Aorta (tissue), 5 donors: Measurements from ENCODE around the gene KRTAP10-3. TPM values are rescaled to one million over a fixed set of nuclear protein-coding genes. Genes with fewer than 3 reads are reported as not detected.
"Not testable (repeated sequence)": the region's sequence is repeated elsewhere in the genome, so short reads cannot be mapped to it uniquely, and the experiment has no call there.

Experiments used
- ATAC-seq: fragments of 200-7000 bp; cut with Tn5 transposase; one replicate; pipeline ENCODE4 v1.9.1; 2022; ENCODE audit warnings: moderate library complexity; ENCODE audit not compliant: low FRiP score
- DNase-seq, 2 donors: peaks; one replicate each; pipeline ENCODE4 v3.0.0-alpha.2; 2020
- H3K27ac ChIP-seq, 2 donors: one replicate each; pipeline ENCODE4 v1.5.1; 2013; ENCODE audit warnings: low read length in 2 of 2, mild to moderate bottlenecking in 2 of 2, moderate library complexity in 2 of 2, control low read depth in 1 of 2, inconsistent platforms in 1 of 2, low read depth in 1 of 2
- H3K27me3 ChIP-seq, 2 donors: one replicate each; pipeline ENCODE4 v1.6.1; 2013; ENCODE audit warnings: control low read depth in 1 of 2, low read length in 1 of 2, mild to moderate bottlenecking in 1 of 2, moderate library complexity in 1 of 2; ENCODE audit not compliant: insufficient read depth in 2 of 2, control insufficient read depth in 1 of 2
- H3K36me3 ChIP-seq, 2 donors: one replicate each; pipeline ENCODE4 v1.6.1; 2013; ENCODE audit warnings: control low read depth in 1 of 2, low read length in 1 of 2, mild to moderate bottlenecking in 1 of 2; ENCODE audit not compliant: insufficient read depth in 2 of 2, control insufficient read depth in 1 of 2
- H3K4me1 ChIP-seq, 2 donors: one replicate each; pipeline ENCODE4 v1.6.1; 2013; ENCODE audit warnings: low read length in 2 of 2, control low read depth in 1 of 2, mild to moderate bottlenecking in 1 of 2, moderate library complexity in 1 of 2; ENCODE audit not compliant: insufficient read depth in 2 of 2, control insufficient read depth in 1 of 2
- H3K4me3 ChIP-seq, 2 donors: one replicate each; pipeline ENCODE4 v1.5.1; 2013; ENCODE audit warnings: low read length in 2 of 2, control low read depth in 1 of 2, mild to moderate bottlenecking in 1 of 2
- H3K9me3 ChIP-seq: one replicate; pipeline ENCODE4 v1.6.1; 2013; ENCODE audit warnings: mild to moderate bottlenecking, low read length; ENCODE audit not compliant: control insufficient read depth
- WGBS, 2 donors: extraction: QIAGEN DNeasy Blood & Tissue Kit; methylation state at CpG; one replicate each; pipeline ENCODE4 v1.1.7; 2013; 5-methylcytosine and 5-hydroxymethylcytosine counted together
- intact Hi-C, 2 donors: fragments of 100-400 bp; cut with DNase I; formaldehyde crosslinking; loops; one replicate each; pipeline versions ENCODE4 v1.14.2 to v1.15.0; 2022
- polyA plus RNA-seq, 2 donors: library from polyadenylated mRNA; stranded (reverse); fragments of 200-250 nt; gene quantifications; one replicate each; pipeline ENCODE4 v1.2.3, GENCODE V29; 2013
- total RNA-seq, 2 donors: library from RNA; stranded (reverse); fragmentation: NEBNext Ultra II Directional; extraction: Animal tissue kit (Norgen Biotek cat#: 25700); gene quantifications; one replicate each; pipeline ENCODE4 v1.2.1, GENCODE V29; 2021
- donor health status: healthy with polysubstance abuse.
- donor health status: Bipolar disorder and iron deficiency.
- donor health status: DM: no; HTN: no; CAD: no.
- donor health status: DM: no; HTN: no; CAD: no.
- donor health status: DM: yes; HTN: yes; CAD: no.

Gene KRTAP10-3
- total and polyA plus RNA-seq, 4 donors = not detected

DNA sequence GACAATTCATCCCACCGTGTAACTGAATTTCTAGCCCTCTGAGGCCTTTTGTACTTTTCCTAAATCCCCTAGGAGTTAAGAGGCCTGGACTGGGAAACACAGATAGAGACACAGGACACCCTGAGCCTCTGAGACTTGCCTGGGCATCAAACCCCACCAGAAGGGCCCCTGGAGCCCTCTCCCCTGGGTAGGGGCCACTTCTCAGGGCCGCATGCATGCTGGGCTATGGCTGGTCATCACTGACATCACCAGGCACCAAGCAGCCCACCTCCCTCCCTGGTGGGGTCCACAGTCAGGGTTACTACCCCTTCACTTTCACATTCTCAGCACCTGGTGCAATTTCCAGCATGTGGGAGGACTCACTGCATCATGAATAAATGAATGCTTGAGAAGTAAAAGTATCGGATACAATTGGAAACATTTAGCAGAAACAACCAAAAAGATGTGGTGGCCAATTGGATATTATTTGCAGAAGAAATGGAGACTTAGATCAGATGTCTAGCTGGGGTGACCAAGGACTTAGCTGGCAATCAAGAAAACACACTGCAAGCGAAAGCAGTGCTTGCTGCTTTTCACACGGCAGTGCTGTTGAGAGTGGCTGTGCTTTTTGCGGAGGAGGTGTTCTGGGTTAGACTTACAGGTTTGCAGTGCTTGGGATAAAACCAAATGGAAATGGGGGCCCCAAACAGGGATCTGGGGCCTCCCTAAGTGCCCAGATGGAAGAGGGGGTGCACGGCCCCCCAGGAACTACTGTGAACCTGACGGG lies 40.9 kb upstream of the KRTAP10-3 start:
- H3K27me3 ChIP-seq = no peaks in the 10 kb centered on the region
- WGBS, 2 donors = 87 to 88% methylated on average over 8 of the region's 8 CpGs

DNA sequence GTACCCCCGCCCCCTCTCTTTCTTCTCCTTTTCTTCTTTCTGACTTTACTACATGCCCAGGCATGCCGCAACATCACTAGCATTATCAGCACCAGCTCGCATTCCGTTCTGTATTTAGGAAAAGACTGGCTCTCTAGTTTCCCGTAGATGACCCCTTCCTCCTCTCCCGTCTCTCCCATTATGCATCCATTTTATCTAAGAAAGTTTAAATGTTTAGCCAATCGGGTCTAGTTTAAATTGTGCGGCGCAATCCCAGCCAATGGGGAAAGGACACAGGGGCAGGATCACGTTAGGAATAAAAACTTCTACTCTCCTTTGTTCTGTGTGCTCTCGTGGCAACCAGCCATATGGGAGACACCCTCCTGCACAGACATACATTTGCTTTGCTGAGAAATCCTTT lies 39.5 kb upstream of the KRTAP10-3 start:
- Histone ChIP-seq H3K4me1 (no peaks in the 10 kb centered on the region), H3K4me3 (no peak overlapping the region), H3K36me3 (no peaks in the 10 kb centered on the region), H3K27me3 (no peaks in the 10 kb centered on the region), H3K9me3 (peaks cover 3% of the 10 kb centered on the region), H3K27ac (no peak overlapping the region)
- no peak for DNase-seq
- no peak for ATAC-seq
- intact Hi-C loops = no loop called here
- 81 to 82% methylated on average over 11 of the region's 11 CpGs for WGBS, 2 donors

More for the DNA sequence above, 40.9 kb upstream of the KRTAP10-3 start:
- no peaks in the 10 kb centered on the region for H3K4me1 ChIP-seq
- intact Hi-C loops = no loop called here
- no peaks in the 10 kb centered on the region for H3K36me3 ChIP-seq
- no peak overlapping the region for H3K4me3 ChIP-seq
- no peak overlapping the region for H3K27ac ChIP-seq
- peaks cover 4% of the 10 kb centered on the region for H3K9me3 ChIP-seq
- DNase-seq = no peak
- no peak for ATAC-seq

DNA sequence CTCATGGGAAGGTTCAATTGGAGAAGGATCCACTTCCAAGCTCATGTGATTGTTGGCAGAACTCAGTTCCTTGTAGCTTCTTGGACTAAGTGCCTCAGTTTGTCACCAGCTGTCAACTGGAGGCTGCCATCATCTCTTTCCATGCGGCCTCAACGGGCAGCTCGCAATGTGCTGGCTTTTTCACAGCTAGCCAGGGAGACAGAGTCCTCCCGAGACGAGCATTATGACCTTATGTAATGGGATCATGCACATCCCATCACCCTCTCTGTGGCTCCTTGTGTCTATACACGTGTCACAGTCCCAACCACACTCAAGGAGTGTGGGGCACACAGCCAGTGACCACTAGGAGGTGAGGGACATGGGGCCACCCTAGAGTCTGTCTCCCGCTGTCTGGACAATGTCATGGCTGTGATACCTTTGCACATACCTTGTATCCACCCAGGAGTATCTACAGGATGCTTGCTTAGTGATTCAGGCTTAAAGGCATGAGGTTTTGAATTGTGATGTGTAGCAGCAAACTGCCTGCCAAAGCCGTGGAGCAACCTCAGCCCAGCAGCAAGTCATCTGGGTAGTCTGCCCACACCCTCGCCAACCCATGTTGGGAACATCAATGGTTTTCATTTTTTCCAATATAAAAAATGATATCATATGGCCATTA lies 37.6 kb upstream of the KRTAP10-3 start:
- intact Hi-C loops = no loop called here
- WGBS, 2 donors = 40 to 50% methylated on average over 9 of the region's 9 CpGs
- Histone ChIP-seq H3K27me3 (no peaks in the 10 kb centered on the region), H3K9me3 (peaks cover 3% of the 10 kb centered on the region), H3K4me1 (no peaks in the 10 kb centered on the region), H3K4me3 (no peak overlapping the region), H3K27ac (no peak overlapping the region), H3K36me3 (no peaks in the 10 kb centered on the region)
- ATAC-seq (no peak), DNase-seq (no peak)

DNA sequence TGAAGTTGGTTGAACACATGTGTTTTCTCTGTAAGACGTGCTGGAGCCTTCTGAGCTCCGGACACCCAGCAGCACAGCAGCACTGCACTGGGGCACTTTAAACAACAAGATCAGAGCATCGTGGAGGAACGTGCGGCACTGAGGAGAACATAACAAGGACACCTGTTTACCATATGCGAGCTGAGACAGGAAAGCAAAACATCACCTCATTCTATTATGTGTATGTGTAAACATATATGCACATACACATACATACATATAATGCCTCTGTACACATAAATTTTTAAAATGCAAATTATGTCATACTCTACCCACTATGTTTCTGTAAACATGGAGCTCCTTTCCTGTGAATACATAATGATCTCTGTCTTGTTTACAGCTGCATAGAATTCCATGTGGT lies 36.9 kb upstream of the KRTAP10-3 start:
- intact Hi-C loops = no loop called here
- no peaks in the 10 kb centered on the region for H3K27me3 ChIP-seq
- no peak for DNase-seq
- no peak overlapping the region for H3K4me3 ChIP-seq
- no peaks in the 10 kb centered on the region for H3K4me1 ChIP-seq
- ATAC-seq = no peak
- whole genome bisulfite sequencing, 2 donors = 79% methylated on average over 6 of the region's 6 CpGs
- no peak overlapping the region for H3K27ac ChIP-seq
- H3K36me3 ChIP-seq = no peaks in the 10 kb centered on the region
- peaks cover 3% of the 10 kb centered on the region for H3K9me3 ChIP-seq

DNA sequence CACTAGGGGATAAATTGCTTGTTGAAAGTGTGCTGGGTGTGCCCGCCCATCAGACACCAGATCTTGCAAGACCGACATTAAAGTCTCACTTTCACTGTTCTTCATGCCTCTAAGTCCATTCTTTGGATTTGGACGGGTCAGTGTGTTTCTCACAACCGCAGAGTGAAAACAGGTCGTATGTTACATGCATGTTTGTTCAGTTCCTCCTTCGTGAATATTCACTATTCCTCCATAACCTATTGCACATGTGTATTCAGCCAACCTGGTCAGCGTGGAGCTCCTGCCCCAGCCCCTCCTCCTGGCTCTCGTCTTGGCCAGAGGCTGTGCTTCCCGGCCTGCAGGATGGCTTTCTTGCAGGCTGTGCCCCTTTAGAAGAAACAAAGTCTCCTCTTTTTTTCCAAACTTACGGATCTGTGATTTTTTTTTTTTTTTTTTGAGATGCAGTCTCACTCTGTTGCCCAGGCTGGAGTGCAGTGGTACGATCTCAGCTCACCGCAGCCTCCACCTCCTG lies 35.9 kb upstream of the KRTAP10-3 start:
- intact Hi-C loops = no loop called here
- Histone ChIP-seq H3K9me3 (peaks cover 3% of the 10 kb centered on the region), H3K27ac (no peak overlapping the region), H3K36me3 (no peaks in the 10 kb centered on the region), H3K4me1 (no peaks in the 10 kb centered on the region), H3K27me3 (no peaks in the 10 kb centered on the region), H3K4me3 (no peak overlapping the region)
- ATAC-seq = no peak
- 86 to 90% methylated on average over 12 of the region's 12 CpGs for WGBS, 2 donors
- no peak for DNase-seq

DNA sequence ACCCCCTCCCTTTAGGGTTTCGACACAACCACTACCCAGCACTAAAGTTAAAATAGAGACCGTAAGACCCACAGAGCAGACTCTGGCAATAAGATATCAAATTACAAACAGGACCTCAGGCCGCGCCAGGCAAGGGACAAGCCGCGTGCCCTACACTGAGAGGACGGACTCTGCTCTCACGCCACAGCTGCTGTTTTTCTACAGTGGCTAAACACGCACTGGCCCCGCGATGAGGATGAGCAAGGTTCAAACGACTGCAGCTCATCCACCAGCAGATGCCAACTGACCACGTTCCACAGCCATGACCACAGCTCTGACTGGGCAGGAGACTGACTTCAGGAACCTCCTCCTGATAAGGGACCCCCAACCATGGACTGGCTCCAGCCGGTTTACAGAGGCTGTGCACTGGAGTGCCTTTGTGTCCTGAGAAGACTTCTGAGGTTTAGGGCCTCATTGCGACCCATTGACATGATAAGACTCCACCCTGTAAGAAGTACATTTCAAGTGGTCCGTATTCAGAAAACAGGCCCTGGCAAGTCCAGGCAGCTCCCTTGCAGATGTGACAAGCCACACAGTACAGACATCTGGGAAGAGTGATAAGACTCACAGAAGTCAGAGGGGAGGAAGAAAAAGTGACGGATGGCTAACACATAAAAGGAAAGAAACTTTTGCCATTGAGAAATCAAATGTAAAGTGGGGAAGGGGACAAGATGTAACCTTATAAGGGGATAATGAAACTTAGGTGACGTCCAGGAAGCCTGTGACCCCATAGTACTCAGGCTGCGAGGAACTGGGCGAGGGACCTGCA lies 35.2 kb upstream of the KRTAP10-3 start:
- H3K36me3 ChIP-seq = no peaks in the 10 kb centered on the region
- H3K27me3 ChIP-seq = no peaks in the 10 kb centered on the region
- H3K9me3 ChIP-seq = no peaks in the 10 kb centered on the region
- ATAC-seq = no peak
- intact Hi-C loops = no loop called here
- no peak overlapping the region for H3K27ac ChIP-seq
- WGBS, 2 donors = 30 to 32% methylated on average over 20 of the region's 20 CpGs
- no peak for DNase-seq
- no peaks in the 10 kb centered on the region for H3K4me1 ChIP-seq
- H3K4me3 ChIP-seq = no peak overlapping the region

DNA sequence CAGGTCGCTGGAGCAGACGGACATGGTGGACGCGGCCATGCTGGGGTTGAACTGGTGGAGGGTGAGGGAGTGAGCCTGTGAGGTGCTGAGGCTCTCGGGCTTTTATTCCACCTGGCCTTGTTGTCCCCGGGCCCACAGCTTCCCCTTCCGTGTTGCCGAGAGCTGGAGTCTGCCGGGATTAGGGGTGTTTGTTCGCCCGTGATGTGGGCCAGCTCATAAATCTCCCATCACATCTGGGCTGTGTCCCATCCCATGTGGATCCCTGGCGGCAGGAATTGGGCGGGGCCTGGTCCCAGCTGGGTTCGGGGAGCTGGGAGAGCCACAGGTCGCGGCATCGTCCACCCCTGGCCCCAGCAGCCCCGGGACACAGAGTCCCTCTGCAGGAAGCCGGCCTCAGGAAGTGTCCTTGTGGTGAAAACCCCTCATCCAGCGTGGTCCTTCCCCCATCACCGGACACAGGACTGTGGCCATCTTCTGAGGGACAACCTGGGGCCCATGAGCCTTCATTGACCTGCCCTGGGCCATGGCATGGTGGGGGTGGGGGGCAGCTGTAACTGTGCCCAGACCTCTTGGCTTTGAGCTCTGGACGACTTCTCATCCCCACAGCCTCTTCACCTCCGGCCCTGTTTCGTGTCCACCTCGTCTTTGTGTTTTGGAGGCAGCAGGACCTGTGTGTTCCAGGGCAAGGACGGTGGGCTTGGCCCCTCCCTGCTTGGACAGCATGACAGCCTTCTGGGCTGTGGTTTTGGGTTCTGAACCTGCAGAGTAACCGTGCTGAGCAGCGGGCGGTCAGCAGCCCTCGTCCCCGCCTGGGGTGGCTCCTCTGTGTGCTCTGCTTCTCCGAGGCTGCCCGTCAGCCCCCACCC lies 34.1 kb upstream of the KRTAP10-3 start, which contains the start of gene KRTAP10-6:
Gene KRTAP10-6 (minus strand): TSS at position 60 of the 866 bp plus-strand sequence. CDS start 21 bp downstream, at position 39.
- intact Hi-C loops = no loop called here
- peak in 1 of 2 donors; percentile 48 for DNase-seq

DNA sequence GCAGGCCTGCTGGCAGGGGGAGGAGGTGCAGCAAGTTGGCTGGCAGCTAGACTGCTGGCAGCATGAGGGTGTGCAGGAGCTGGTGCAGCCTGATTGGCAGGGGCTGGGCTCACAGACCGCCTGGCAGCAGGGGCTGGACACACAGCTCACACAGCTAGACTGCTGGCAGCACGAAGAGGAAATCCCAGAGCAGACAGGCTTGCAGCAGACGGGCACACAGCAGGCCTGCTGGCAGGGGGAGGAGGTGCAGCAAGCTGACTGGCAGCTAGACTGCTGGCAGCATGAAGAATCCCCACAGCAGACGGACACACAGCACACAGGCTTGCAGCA lies 33.2 kb upstream of the KRTAP10-3 start:
- H3K27me3 ChIP-seq, H3K36me3 ChIP-seq, ATAC-seq, H3K9me3 ChIP-seq, H3K4me3 ChIP-seq, intact Hi-C loops, H3K27ac ChIP-seq, H3K4me1 ChIP-seq: not testable (repeated sequence)
- peak in 1 of 2 donors; percentile 38 for DNase-seq
- 0 to 7% methylated on average over 3 to 4 of the region's 4 CpGs for WGBS, 2 donors

More for the DNA sequence above, 34.1 kb upstream of the KRTAP10-3 start, which contains the start of gene KRTAP10-6:
- WGBS, 2 donors = 61 to 65% methylated on average over 33 of the region's 33 CpGs
- Histone ChIP-seq H3K4me1 (no peaks in the 10 kb centered on the region), H3K4me3 (no peak within 1 kb of the TSS), H3K27ac (no peak within 1 kb of the TSS), H3K27me3 (no peaks in the 10 kb centered on the region), H3K36me3 (no peaks in the 10 kb centered on the region), H3K9me3 (no peaks in the 10 kb centered on the region)
- no peak for ATAC-seq
